GM18526 (cell line): ENCODE measurements around the gene DTX3.
A peak's percentile ranks its signal among the peaks of the same experiment; 100 is the strongest.

Experiments used
- POLR2A ChIP-seq: IDR thresholded peaks from 3 replicates; pipeline ENCODE4 v1.6.1; 2011; ENCODE audit not compliant: insufficient read length; ENCODE audit errors: extremely low read depth

The DTX3 gene

GRCh38 chr12:57579677-57580465 lies 24.8 kb upstream of the DTX3 start:
- no peak for TF ChIP-seq POLR2A

- TF ChIP-seq POLR2A = no peak
Observed at GRCh38 chr12:57580466-57580795, 24.2 kb upstream of the DTX3 start.

- TF ChIP-seq POLR2A = no peak
Observed at GRCh38 chr12:57581802-57582201, 22.8 kb upstream of the DTX3 start.

GRCh38 chr12:57582440-57582839 lies 22.2 kb upstream of the DTX3 start:
- TF ChIP-seq POLR2A = no peak

GRCh38 chr12:57583008-57583831 lies 21.4 kb upstream of the DTX3 start:
- TF ChIP-seq POLR2A = no peak

GRCh38 chr12:57584050-57584449 lies 20.6 kb upstream of the DTX3 start:
- no peak for TF ChIP-seq POLR2A

- no peak for TF ChIP-seq POLR2A
Observed at GRCh38 chr12:57584690-57585089, 19.9 kb upstream of the DTX3 start.

GRCh38 chr12:57585156-57585555 lies 19.5 kb upstream of the DTX3 start:
- no peak for TF ChIP-seq POLR2A

- no peak for TF ChIP-seq POLR2A
Observed at GRCh38 chr12:57586128-57586527, 18.5 kb upstream of the DTX3 start.

GRCh38 chr12:57586832-57587429 lies 17.7 kb upstream of the DTX3 start:
- no peak for TF ChIP-seq POLR2A

GRCh38 chr12:57590479-57590863 lies 14.2 kb upstream of the DTX3 start:
- TF ChIP-seq POLR2A = no peak

GRCh38 chr12:57590864-57591781 lies 13.5 kb upstream of the DTX3 start, which contains the start of gene PIP4K2C:
TSS of gene PIP4K2C (plus strand) at chr12:57591192. CDS start at chr12:57591290, 98 bp downstream.
- TF ChIP-seq POLR2A = peak; percentile 87

GRCh38 chr12:57591782-57592325 lies 12.8 kb upstream of the DTX3 start:
- no peak for TF ChIP-seq POLR2A

- TF ChIP-seq POLR2A = no peak
Observed at GRCh38 chr12:57592551-57593165, 12.0 kb upstream of the DTX3 start.

GRCh38 chr12:57593187-57593586 lies 11.4 kb upstream of the DTX3 start:
- no peak for TF ChIP-seq POLR2A

- no peak for TF ChIP-seq POLR2A
Observed at GRCh38 chr12:57600395-57600794, 4.2 kb upstream of the DTX3 start.
